ENCODE results near the gene PPM1M.

- TF ChIP-seq CTCF (conservative IDR thresholded peaks at IDR 0.05) (no peak), ZFX (IDR thresholded peaks at IDR 0.05) (no peak)
Measured at GRCh38 chr3:52226229-52226817, 19.2 kb upstream of the PPM1M start.

Data from C4-2B (cell line).